OCI-LY7 (cell line): ENCODE measurements around the gene GALNT7. TPM values are rescaled to one million over a fixed set of nuclear protein-coding genes. Genes with fewer than 3 reads are reported as not detected.

Experiments used
- BruUV-seq: library from RNA; stranded (reverse); fragments of 400-500 nt; replicated peaks from 2 replicates; lab custom pipeline; 2021; lab: Mats Ljungman, UMichigan
- CTCF ChIA-PET: fragments of 300-600 bp; sonication (Branson Sonifier 250); formaldehyde crosslinking; loops from one replicate; lab custom pipeline; 2022; ENCODE audit warnings: antibody characterized with exemption; ENCODE audit not compliant: unreplicated experiment; lab: Charles Lee
- POLR2A ChIA-PET: fragments of 300-600 bp; sonication (Branson Sonifier 250); formaldehyde crosslinking; loops from one replicate; lab custom pipeline; 2022; ENCODE audit warnings: antibody characterized with exemption; lab: Charles Lee
- DNase-seq: peaks from one replicate; pipeline ENCODE4 v3.0.0-alpha.2; 2015; ENCODE audit warnings: low spot score
- H2AFZ ChIP-seq: fragments of 200-600 bp; sonication (generic), shearing (Covaris generic); 2 replicates; pipeline ENCODE4 v1.6.1; 2014; ENCODE audit warnings: mild to moderate bottlenecking, antibody characterized with exemption, low read length, moderate library complexity
- H3K27ac ChIP-seq: fragments of 200-600 bp; sonication (generic); 2 replicates; pipeline ENCODE4 v1.5.1; 2014; ENCODE audit warnings: mixed run types, low read depth, mild to moderate bottlenecking, moderate library complexity, low read length, inconsistent platforms; ENCODE audit not compliant: poor library complexity, severe bottlenecking
- H3K36me3 ChIP-seq: fragments of 200-600 bp; sonication (generic); 2 replicates; pipeline ENCODE4 v1.6.1; 2014; ENCODE audit warnings: mild to moderate bottlenecking, antibody characterized with exemption, low read length, moderate library complexity, mixed read lengths; ENCODE audit not compliant: insufficient read depth
- H3K4me1 ChIP-seq: fragments of 200-600 bp; sonication (generic); 2 replicates; pipeline ENCODE4 v1.5.1; 2014; ENCODE audit warnings: mild to moderate bottlenecking, low read length; ENCODE audit not compliant: insufficient read depth, poor library complexity, severe bottlenecking
- H3K4me2 ChIP-seq: fragments of 200-600 bp; sonication (generic); 2 replicates; pipeline ENCODE4 v1.6.1; 2014; ENCODE audit warnings: mild to moderate bottlenecking, low read length
- H3K4me3 ChIP-seq: fragments of 200-600 bp; sonication (generic); 2 replicates; pipeline ENCODE4 v1.5.1; 2014; ENCODE audit warnings: mild to moderate bottlenecking, low read depth, low read length; ENCODE audit not compliant: poor library complexity, severe bottlenecking
- H3K79me2 ChIP-seq: fragments of 200-600 bp; sonication (generic); 2 replicates; pipeline ENCODE4 v1.6.1; 2016; ENCODE audit warnings: low read depth, mild to moderate bottlenecking, low read length, moderate library complexity, mixed read lengths; ENCODE audit not compliant: insufficient read depth
- H3K9me2 ChIP-seq: fragments of 200-600 bp; sonication (generic); 2 replicates; pipeline ENCODE4 v1.6.1; 2016; ENCODE audit warnings: mild to moderate bottlenecking, low read length, mixed read lengths; ENCODE audit not compliant: insufficient read depth
- H3K9me3 ChIP-seq: fragments of 200-600 bp; sonication (generic); 2 replicates; pipeline ENCODE4 v1.6.1; 2014; ENCODE audit warnings: mild to moderate bottlenecking, mixed run types, low read length, mixed read lengths
- H4K20me1 ChIP-seq: fragments of 200-600 bp; sonication (generic); 2 replicates; pipeline ENCODE4 v1.6.1; 2014; ENCODE audit warnings: mild to moderate bottlenecking, antibody characterized with exemption, low read length, moderate library complexity, mixed read lengths; ENCODE audit not compliant: insufficient read depth
- CTCF ChIP-seq: fragments of 200-600 bp; sonication (generic); conservative IDR thresholded peaks from 2 replicates; pipeline ENCODE4 v1.5.1; 2014; ENCODE audit warnings: mild to moderate bottlenecking, antibody characterized with exemption, low read length, moderate library complexity, mixed read lengths
- EZH2phosphoT487 ChIP-seq: fragments of 200-600 bp; sonication (generic); IDR thresholded peaks from 2 replicates; pipeline ENCODE4 v1.6.1; 2018; ENCODE audit warnings: low read depth, borderline replicate concordance, mild to moderate bottlenecking, mixed run types, antibody characterized with exemption, low read length, moderate library complexity, mixed read lengths
- intact Hi-C: fragments of 100-400 bp; cut with micrococcal nuclease; formaldehyde crosslinking; loops from one replicate; pipeline ENCODE4 v1.10.0; 2022; ENCODE audit not compliant: unreplicated experiment
- total RNA-seq, 2 experiments: library from RNA; depleted of rRNA in 1 of 2; stranded (reverse); fragments of >200 nt in 1 of 2; shearing (Covaris generic) in 1 of 2; gene quantifications; 2 replicates each; pipeline ENCODE4 v1.2.3, GENCODE V29; 2014 to 2022

The GALNT7 gene
- total RNA-seq, 2 experiments from 2014 or later, result 20.3 to 34.4 TPM

- intact Hi-C loops, result no loop called here
- TF ChIP-seq EZH2phosphoT487 (no peak), CTCF (no peak)
- Histone ChIP-seq H4K20me1 (peaks cover 41% of the 10 kb centered on the region), H3K9me2 (no peaks in the 10 kb centered on the region), H3K4me3 (no peak overlapping the region), H3K4me2 (no peak overlapping the region), H2AFZ (no peak overlapping the region), H3K79me2 (peaks cover 95% of the 10 kb centered on the region), H3K4me1 (peaks cover 10% of the 10 kb centered on the region), H3K27ac (no peak overlapping the region), H3K9me3 (no peaks in the 10 kb centered on the region), H3K36me3 (no peaks in the 10 kb centered on the region)
- DNase-seq, result no peak
- ChIA-PET CTCF (no interaction called here), POLR2A (no interaction called here)
- BruUV-seq, result no TSS peak
Measured at GRCh38 chr4:173189117-173189693, 20.6 kb downstream of the GALNT7 start.

GRCh38 chr4:173191623-173192041 is 23.0 kb downstream of the GALNT7 start:
- Histone ChIP-seq H4K20me1 (peaks cover 45% of the 10 kb centered on the region), H3K4me2 (no peak overlapping the region), H3K79me2 (peaks cover 89% of the 10 kb centered on the region), H3K4me3 (no peak overlapping the region), H3K4me1 (peaks cover 10% of the 10 kb centered on the region), H3K27ac (no peak overlapping the region), H3K9me2 (no peaks in the 10 kb centered on the region), H2AFZ (no peak overlapping the region), H3K9me3 (no peaks in the 10 kb centered on the region), H3K36me3 (peaks cover 6% of the 10 kb centered on the region; the same call in 1 of the 2 replicates)
- TF ChIP-seq EZH2phosphoT487, result no peak
- TF ChIP-seq CTCF, result no peak
- no peak for DNase-seq
- ChIA-PET CTCF (no interaction called here), POLR2A (interaction anchor here (0.5 kb wide), 1 partner anchor 16 kb away, joined by 4 read pairs; no protein-coding TSS in a partner anchor)
- BruUV-seq, result no TSS peak
- intact Hi-C loops, result no loop called here
